Heart right ventricle (tissue), 16 donors: ENCODE results near the gene CRMP1. TPM values are rescaled to one million over a fixed set of nuclear protein-coding genes. Genes with fewer than 3 reads are reported as not detected.

Experiments
- ATAC-seq, 8 donors: fragments of 200-7000 bp; cut with Tn5 transposase; one replicate each; pipeline ENCODE4 v1.9.1; 2020; ENCODE audit warnings: mild to moderate bottlenecking in 8 of 8, moderate library complexity in 8 of 8, moderate number of reproducible peaks in 1 of 8
- DNase-seq, 2 donors: peaks; one replicate each; pipeline ENCODE4 v3.0.0-alpha.2; 2020
- H3K27ac ChIP-seq, 10 donors: fragments of 200-600 bp; sonication (generic) in 2 of 10; one replicate each; pipeline versions ENCODE4 v1.5.0 to v1.8.0; 2020 to 2022; ENCODE audit warnings: mild to moderate bottlenecking in 3 of 10
- H3K27me3 ChIP-seq, 7 donors: fragments of 200-600 bp; one replicate each; pipeline ENCODE4 v1.8.0; 2021 to 2022; ENCODE audit warnings: mild to moderate bottlenecking in 2 of 7
- H3K36me3 ChIP-seq, 9 donors: fragments of 200-600 bp; sonication (generic) in 1 of 9; one replicate each; pipeline versions ENCODE4 v1.5.0 to v1.8.0; 2020 to 2022; ENCODE audit warnings: mild to moderate bottlenecking in 2 of 9
- H3K4me1 ChIP-seq, 9 donors: fragments of 200-600 bp; sonication (generic) in 1 of 9; one replicate each; pipeline versions ENCODE4 v1.5.0 to v1.8.0; 2020 to 2022; ENCODE audit warnings: mild to moderate bottlenecking in 4 of 9
- H3K4me3 ChIP-seq, 10 donors: fragments of 200-600 bp; sonication (generic) in 2 of 10; one replicate each; pipeline versions ENCODE4 v1.5.0 to v1.8.0; 2020 to 2022; ENCODE audit warnings: mild to moderate bottlenecking in 7 of 10, moderate library complexity in 2 of 10
- H3K9me3 ChIP-seq, 11 donors: fragments of 200-600 bp in 10 of 11; sonication (generic) in 2 of 11; one replicate each; pipeline versions ENCODE4 v1.5.0 to v1.8.0; 2013 to 2022; ENCODE audit warnings: mild to moderate bottlenecking in 2 of 11, control low read depth in 1 of 11, moderate library complexity in 1 of 11
- CTCF ChIP-seq, 9 donors: fragments of 200-600 bp; sonication (generic) in 2 of 9; IDR thresholded peaks; one replicate each; pipeline versions ENCODE4 v1.5.0 to v1.8.0; 2021 to 2022; ENCODE audit warnings: antibody characterized with exemption in 9 of 9, mild to moderate bottlenecking in 5 of 9, moderate library complexity in 1 of 9
- WGBS, 2 donors: extraction: QIAGEN DNeasy Blood & Tissue Kit; methylation state at CpG; one replicate each; pipeline ENCODE4 v1.1.7; 2013; ENCODE audit warnings: inconsistent platforms in 1 of 2; 5-methylcytosine and 5-hydroxymethylcytosine counted together
- intact Hi-C, 10 donors: fragments of 100-400 bp; cut with DNase I; formaldehyde crosslinking; loops; one replicate each; pipeline versions ENCODE4 v1.11.1 to v1.14.2; 2022
- polyA plus RNA-seq, 2 donors: library from polyadenylated mRNA; stranded (reverse); fragments of 200-250 nt; gene quantifications; one replicate each; pipeline ENCODE4 v1.2.3, GENCODE V29; 2013
- total RNA-seq, 10 donors: library from RNA; stranded (reverse); fragmentation: NEBNext Ultra II Directional in 3 of 10; extraction: Animal tissue kit (Norgen Biotek cat#: 25700) in 3 of 10; gene quantifications; one replicate each; pipeline versions ENCODE4 v1.2.1 to v1.2.4, GENCODE V29; 2021 to 2023
- donor health status: Arrhythmogenic right ventricular cardiomyopathy.
- donor health status: ischemic (EF 13 %, LVEDD 7.1; RV severe dilation, severe dysfunction).
- donor health status: healthy with polysubstance abuse.
- donor health status: DM: no; HTN: yes; CAD: no.
- donor health status: DM: no; HTN: no; CAD: no.
- donor health status: ischemic (EF 25% LVEDD 6.9; RV normal size, moderate dysfunction).
- donor health status: ischemic (EF 25% LVEDD 5.7; RV mildly dilated, moderate dysfunction).
- donor health status: healthy.
- donor health status: DM: yes; HTN: yes; CAD: no.
- donor health status: Ischemic cardiomyopathy.
- donor health status: ischemic (EF 35%, LVEDD 5.7; RV mildly dilated, moderate dysfunction).
- donor health status: nonischemic (EF 11% LVEDD 7.7; RV severe dilation, severe dysfunction).
- donor health status: DM: yes; HTN: yes; CAD: no.
- donor health status: PGD.
- donor health status: ischemic (EF 29% LVEDD 5.4; RV normal size, mild dysfunction).
- donor health status: nonischemic (EF 23%, LVEDD 6.1; RV moderate dilation, normal function).

CRMP1 gene
- total and polyA plus RNA-seq, 12 donors: 0.40 to 2.3 (median 0.95) TPM

- Histone ChIP-seq H3K27me3 (peaks cover 0 to 32% (median 10%) of the 10 kb centered on the region in 7 donors), H3K9me3 (no peaks in the 10 kb centered on the region), H3K4me1 (no peaks in the 10 kb centered on the region), H3K4me3 (no peak overlapping the region), H3K36me3 (no peaks in the 10 kb centered on the region), H3K27ac (no peak overlapping the region)
- whole genome bisulfite sequencing, 2 donors: 83 to 89% methylated on average over 9 of the region's 9 CpGs
- ATAC-seq (no peak), DNase-seq (no peak)
- no peak for TF ChIP-seq CTCF (IDR thresholded peaks at IDR 0.05)
- intact Hi-C loops: no loop called here
These were observed 15.5 kb downstream of the CRMP1 start for GRCh38 chr4:5877392-5877791.

GRCh38 chr4:5874811-5875449 is 18.0 kb downstream of the CRMP1 start:
- no peaks in the 10 kb centered on the region for H3K9me3 ChIP-seq
- ATAC-seq: no peak
- H3K36me3 ChIP-seq: no peaks in the 10 kb centered on the region
- intact Hi-C loops: no loop called here
- WGBS, 2 donors: 48 to 50% methylated on average over 6 of the region's 6 CpGs
- H3K4me1 ChIP-seq: no peaks in the 10 kb centered on the region
- H3K4me3 ChIP-seq: no peak overlapping the region
- DNase-seq: no peak
- TF ChIP-seq CTCF (IDR thresholded peaks at IDR 0.05): no peak
- peaks cover 0 to 27% (median 5%) of the 10 kb centered on the region in 7 donors for H3K27me3 ChIP-seq
- H3K27ac ChIP-seq: no peak overlapping the region

GRCh38 chr4:5870701-5871100 is 22.2 kb downstream of the CRMP1 start:
- no peaks in the 10 kb centered on the region for H3K4me1 ChIP-seq
- TF ChIP-seq CTCF (IDR thresholded peaks at IDR 0.05): no peak
- no peak for ATAC-seq
- no peaks in the 10 kb centered on the region for H3K9me3 ChIP-seq
- H3K27me3 ChIP-seq: peaks cover 0 to 8% (median 0%) of the 10 kb centered on the region in 7 donors
- H3K4me3 ChIP-seq: no peak overlapping the region
- intact Hi-C loops: no loop called here
- WGBS, 2 donors: 70% methylated on average over 13 of the region's 13 CpGs
- H3K27ac ChIP-seq: no peak overlapping the region
- H3K36me3 ChIP-seq: no peaks in the 10 kb centered on the region
- no peak for DNase-seq

GRCh38 chr4:5869966-5870619 is 22.8 kb downstream of the CRMP1 start:
- ATAC-seq (no peak), DNase-seq (no peak)
- no peak overlapping the region for H3K27ac ChIP-seq
- no peaks in the 10 kb centered on the region for H3K9me3 ChIP-seq
- WGBS, 2 donors: 83 to 85% methylated on average over 14 of the region's 14 CpGs
- TF ChIP-seq CTCF (IDR thresholded peaks at IDR 0.05): no peak
- H3K36me3 ChIP-seq: no peaks in the 10 kb centered on the region
- H3K4me3 ChIP-seq: no peak overlapping the region
- H3K4me1 ChIP-seq: no peaks in the 10 kb centered on the region
- intact Hi-C loops: no loop called here
- peaks cover 0 to 8% (median 0%) of the 10 kb centered on the region in 7 donors for H3K27me3 ChIP-seq
